Endothelial cell (in vitro differentiated cells): ENCODE measurements around the gene SEMA4A. TPM values are rescaled to one million over a fixed set of nuclear protein-coding genes. Genes with fewer than 3 reads are reported as not detected.
"Not testable (repeated sequence)": the region's sequence is repeated elsewhere in the genome, so short reads cannot be mapped to it uniquely, and the experiment has no call there.

Experiments
- DNase-seq: peaks from one replicate; pipeline ENCODE4 v3.0.0; 2021; ENCODE audit warnings: low spot score
- H3K27ac Mint-ChIP-seq: one replicate; pipeline ENCODE4 v1.8.0; 2021; ENCODE audit warnings: mixed read lengths, inconsistent platforms; ENCODE audit not compliant: unreplicated experiment
- H3K27me3 Mint-ChIP-seq: one replicate; pipeline ENCODE4 v1.8.0; 2021; ENCODE audit warnings: mild to moderate bottlenecking, moderate library complexity, mixed read lengths, inconsistent platforms; ENCODE audit not compliant: unreplicated experiment
- H3K36me3 Mint-ChIP-seq: one replicate; pipeline ENCODE4 v1.8.0; 2021; ENCODE audit warnings: mild to moderate bottlenecking, low read depth, mixed read lengths, inconsistent platforms; ENCODE audit not compliant: unreplicated experiment
- H3K4me1 Mint-ChIP-seq: one replicate; pipeline ENCODE4 v1.8.0; 2021; ENCODE audit warnings: mild to moderate bottlenecking, mixed read lengths, inconsistent platforms; ENCODE audit not compliant: unreplicated experiment
- H3K4me3 Mint-ChIP-seq: one replicate; pipeline ENCODE4 v1.8.0; 2021; ENCODE audit warnings: mild to moderate bottlenecking, mixed read lengths, inconsistent platforms; ENCODE audit not compliant: unreplicated experiment
- H3K9me3 Mint-ChIP-seq: one replicate; pipeline ENCODE4 v1.8.0; 2021; ENCODE audit warnings: mixed read lengths, inconsistent platforms; ENCODE audit not compliant: unreplicated experiment
- CTCF ChIP-seq: fragments of 200-600 bp; sonication (generic); IDR thresholded peaks from one replicate; pipeline ENCODE4 v1.5.0; 2021; ENCODE audit warnings: antibody characterized with exemption; ENCODE audit not compliant: unreplicated experiment
- total RNA-seq: library from RNA; stranded (reverse); fragmentation: NEBNext Ultra II Directional; extraction: Animal tissue kit (Norgen Biotek cat#: 25700); gene quantifications from one replicate; pipeline ENCODE4 v1.2.1, GENCODE V29; 2021; ENCODE audit not compliant: unreplicated experiment

The SEMA4A gene
- total RNA-seq, 1 donor from 2014 or later = 2.2 TPM

DNA sequence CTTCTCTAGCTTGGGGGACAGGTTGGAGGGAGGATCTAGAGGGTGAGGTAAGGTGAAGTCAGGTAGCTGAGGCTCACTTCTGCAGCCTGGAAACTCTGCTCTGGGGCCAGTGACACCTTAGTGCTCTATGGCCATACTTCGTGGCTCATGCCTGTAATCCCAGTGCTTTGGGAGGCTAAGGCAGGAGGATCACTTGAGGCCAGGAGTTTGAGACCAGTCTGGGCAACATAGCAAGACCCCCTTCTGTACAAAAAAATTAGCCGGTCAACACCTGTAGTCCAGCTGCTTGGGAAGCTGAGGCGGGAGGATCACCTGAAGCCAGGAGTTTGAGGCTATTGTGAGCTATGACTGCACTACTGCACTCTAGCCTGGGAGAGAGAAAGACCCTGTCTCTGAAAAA, 33.1 kb upstream of the SEMA4A start:
- DNase-seq = no peak
- peaks cover 11% of the 10 kb centered on the region for H3K27me3 Mint-ChIP-seq
- no peaks in the 10 kb centered on the region for H3K9me3 Mint-ChIP-seq
- TF ChIP-seq CTCF = no peak
- no peak overlapping the region for H3K27ac Mint-ChIP-seq
- no peak overlapping the region for H3K4me3 Mint-ChIP-seq
- peaks cover 29% of the 10 kb centered on the region for H3K4me1 Mint-ChIP-seq
- H3K36me3 Mint-ChIP-seq = no peaks in the 10 kb centered on the region

DNA sequence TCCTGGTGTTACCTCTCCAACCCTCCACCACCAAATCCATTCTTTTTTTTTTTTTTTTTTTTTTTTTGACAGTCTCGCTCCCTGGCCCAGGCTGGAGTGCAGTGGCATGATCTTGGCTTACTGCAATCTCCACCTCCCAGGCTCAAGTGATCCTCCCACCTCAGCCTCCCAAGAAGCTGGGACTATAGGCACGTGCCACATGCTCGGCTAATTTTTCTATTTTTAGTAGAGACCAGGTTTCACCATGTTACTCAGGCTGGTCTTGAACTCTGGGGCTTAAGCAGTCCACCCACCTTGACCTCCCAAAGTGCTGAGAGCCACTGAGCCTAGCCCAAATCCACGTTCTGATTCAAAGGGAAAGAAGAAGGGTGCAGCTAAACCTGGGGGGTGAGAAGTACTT, 32.4 kb upstream of the SEMA4A start:
- not testable (repeated sequence) for H3K27me3 Mint-ChIP-seq, H3K9me3 Mint-ChIP-seq, H3K36me3 Mint-ChIP-seq, H3K27ac Mint-ChIP-seq, DNase-seq, H3K4me3 Mint-ChIP-seq
- peaks cover 27% of the 10 kb centered on the region for H3K4me1 Mint-ChIP-seq

- Mint-ChIP-seq H3K4me3 (no peak overlapping the region), H3K27me3 (peaks cover 7% of the 10 kb centered on the region), H3K27ac (no peak overlapping the region), H3K9me3 (no peaks in the 10 kb centered on the region), H3K36me3 (no peaks in the 10 kb centered on the region), H3K4me1 (peaks cover 28% of the 10 kb centered on the region)
- no peak for TF ChIP-seq CTCF
- no peak for DNase-seq
These were observed 31.9 kb upstream of the SEMA4A start for GRCh38 chr1:156121457-156121856.

DNA sequence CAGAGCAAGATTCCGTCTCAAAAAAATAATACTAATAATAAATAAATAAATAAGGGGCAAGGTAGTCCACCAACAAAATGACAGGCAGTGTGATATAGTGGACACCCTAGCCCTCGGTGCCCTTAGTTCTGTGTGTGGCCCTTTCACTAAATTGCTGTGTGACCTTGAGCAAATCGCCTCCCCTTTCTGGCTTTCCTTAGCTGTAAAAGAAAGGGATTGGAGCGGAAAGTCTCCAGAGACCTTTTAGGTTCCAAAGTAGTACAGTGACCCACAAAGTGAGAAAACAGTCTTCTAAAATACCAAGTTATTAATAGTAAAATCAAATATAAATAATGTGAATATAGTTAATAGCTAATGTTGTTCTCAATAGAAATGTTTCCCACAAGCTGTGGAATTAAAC, 31.3 kb upstream of the SEMA4A start:
- Mint-ChIP-seq H3K4me3 (no peak overlapping the region), H3K4me1 (peaks cover 28% of the 10 kb centered on the region), H3K27ac (peak overlapping the region; percentile 80), H3K27me3 (peaks cover 4% of the 10 kb centered on the region), H3K9me3 (no peaks in the 10 kb centered on the region), H3K36me3 (no peaks in the 10 kb centered on the region)
- no peak for DNase-seq
- no peak for TF ChIP-seq CTCF

- DNase-seq = no peak
- Mint-ChIP-seq H3K36me3 (no peaks in the 10 kb centered on the region), H3K27ac (peak overlapping the region; percentile 80), H3K9me3 (no peaks in the 10 kb centered on the region), H3K4me3 (peak overlapping the region; percentile 59), H3K27me3 (peaks cover 7% of the 10 kb centered on the region), H3K4me1 (peaks cover 31% of the 10 kb centered on the region)
- TF ChIP-seq CTCF = no peak
These were observed 30.6 kb upstream of the SEMA4A start for GRCh38 chr1:156122519-156123355.
